Colonic mucosa (tissue), 4 donors: ENCODE measurements around the gene HNRNPM. TPM values are rescaled to one million over a fixed set of nuclear protein-coding genes. Genes with fewer than 3 reads are reported as not detected.

Experiments
- DNase-seq: peaks from one replicate; pipeline ENCODE4 v3.0.0-alpha.2; 2020
- H3K27ac ChIP-seq: fragments of 200-600 bp; one replicate; pipeline ENCODE4 v1.8.0; 2021
- H3K27me3 ChIP-seq: fragments of 200-600 bp; one replicate; pipeline ENCODE4 v1.8.0; 2021
- H3K36me3 ChIP-seq: fragments of 200-600 bp; one replicate; pipeline ENCODE4 v1.8.0; 2021
- H3K4me1 ChIP-seq: fragments of 200-600 bp; one replicate; pipeline ENCODE4 v1.8.0; 2021; ENCODE audit warnings: mild to moderate bottlenecking
- H3K4me3 ChIP-seq: fragments of 200-600 bp; one replicate; pipeline ENCODE4 v1.8.0; 2021
- H3K9ac ChIP-seq, 2 donors: one replicate each; pipeline ENCODE4 v1.7.0; 2013; ENCODE audit warnings: control low read depth in 2 of 2, low read depth in 2 of 2, low read length in 2 of 2
- H3K9me3 ChIP-seq: fragments of 200-600 bp; one replicate; pipeline ENCODE4 v1.8.0; 2021
- CTCF ChIP-seq: fragments of 200-600 bp; IDR thresholded peaks from one replicate; pipeline ENCODE4 v1.8.0; 2022; ENCODE audit warnings: antibody characterized with exemption, mild to moderate bottlenecking
- intact Hi-C: fragments of 100-400 bp; cut with DNase I; formaldehyde crosslinking; loops from one replicate; pipeline ENCODE4 v1.14.1; 2022
- total RNA-seq, 2 donors: library from RNA; stranded (reverse); fragmentation: NEBNext Ultra II Directional in 1 of 2; extraction: Animal tissue kit (Norgen Biotek cat#: 25700) in 1 of 2; gene quantifications; one replicate each; pipeline ENCODE4 v1.2.1, GENCODE V29; 2021
- donor health status: healthy.
- donor health status: DM: no; HTN: no; CAD: no.
- donor health status: DM: no; HTN: no; CAD: no.

The HNRNPM gene
- total RNA-seq, 2 donors from 2014 or later = 122 to 339 TPM

- no peak for DNase-seq
- intact Hi-C loops = no loop called here
- Histone ChIP-seq H3K9me3 (no peaks in the 10 kb centered on the region), H3K4me3 (no peak overlapping the region), H3K9ac (no peak overlapping the region), H3K36me3 (no peaks in the 10 kb centered on the region), H3K27ac (no peak overlapping the region), H3K27me3 (no peaks in the 10 kb centered on the region), H3K4me1 (no peaks in the 10 kb centered on the region)
- TF ChIP-seq CTCF = no peak
Measured at GRCh38 chr19:8532225-8532624, 87.5 kb downstream of the HNRNPM start.

- H3K4me1 ChIP-seq = no peaks in the 10 kb centered on the region
- no peaks in the 10 kb centered on the region for H3K9me3 ChIP-seq
- H3K36me3 ChIP-seq = no peaks in the 10 kb centered on the region
- intact Hi-C loops = no loop called here
- DNase-seq = no peak
- no peak for TF ChIP-seq CTCF
- H3K27ac ChIP-seq = no peak overlapping the region
- H3K4me3 ChIP-seq = no peak overlapping the region
- H3K9ac ChIP-seq = no peak overlapping the region
- no peaks in the 10 kb centered on the region for H3K27me3 ChIP-seq
Measured at GRCh38 chr19:8536282-8536681, 91.5 kb downstream of the HNRNPM start.

- no peaks in the 10 kb centered on the region for H3K36me3 ChIP-seq
- no peak for TF ChIP-seq CTCF
- no peak overlapping the region for H3K27ac ChIP-seq
- H3K4me1 ChIP-seq = no peaks in the 10 kb centered on the region
- intact Hi-C loops = no loop called here
- no peak for DNase-seq
- H3K4me3 ChIP-seq = no peak overlapping the region
- no peaks in the 10 kb centered on the region for H3K27me3 ChIP-seq
- H3K9ac ChIP-seq = no peak overlapping the region
- H3K9me3 ChIP-seq = no peaks in the 10 kb centered on the region
Measured at GRCh38 chr19:8537099-8537498, 92.3 kb downstream of the HNRNPM start.

Other genes starting within 250 kb of the HNRNPM start
- gene CERS4, start 235.6 kb upstream of the HNRNPM start, total RNA-seq = 1 to 10 TPM; 2.9 to 5.3 TPM
- 100 to 1,000 TPM in 1 of 2 donors, 10 to 100 TPM in 1; 34.1 to 154 TPM for gene CD320, start 136.6 kb upstream of the HNRNPM start, total RNA-seq
- 10 to 100 TPM; 57.4 to 58.3 TPM for gene NDUFA7, start 123.6 kb upstream of the HNRNPM start, total RNA-seq
- 1,000 to 10,000 TPM; 1,587 to 1,854 TPM for gene RPS28, start 123.5 kb upstream of the HNRNPM start, total RNA-seq
- 1 to 10 TPM; 1.7 to 2.7 TPM for gene KANK3, start 101.7 kb upstream of the HNRNPM start, total RNA-seq
- 1 to 10 TPM; 7.7 to 8.1 TPM for gene ANGPTL4, start 80.8 kb upstream of the HNRNPM start, total RNA-seq
- gene RAB11B, start 54.6 kb upstream of the HNRNPM start, total RNA-seq = 100 to 1,000 TPM; 117 to 127 TPM
- 10 to 100 TPM; 18.8 to 33.1 TPM for gene MARCHF2, start 31.7 kb upstream of the HNRNPM start, total RNA-seq
- gene PRAM1, start 57.7 kb downstream of the HNRNPM start, total RNA-seq = under 1 TPM; 0.49 to 0.96 TPM
- gene ZNF414, start 69.2 kb downstream of the HNRNPM start, total RNA-seq = 10 to 100 TPM; 19.5 to 31.9 TPM
- 1 to 10 TPM; 4.7 to 9.1 TPM for gene MYO1F, start 132.5 kb downstream of the HNRNPM start, total RNA-seq
- gene ADAMTS10, start 165.7 kb downstream of the HNRNPM start, total RNA-seq = 1 to 10 TPM; 3.9 TPM
- not detected for gene NFILZ, start 185.7 kb downstream of the HNRNPM start, total RNA-seq